Measurements from ENCODE around the gene RALGPS1. TPM values are rescaled to one million over a fixed set of nuclear protein-coding genes. Genes with fewer than 3 reads are reported as not detected.

Gene RALGPS1
- total and polyA plus RNA-seq, 5 donors from 2014 or later = 1.8 to 10.3 (median 3.3) TPM

DNA sequence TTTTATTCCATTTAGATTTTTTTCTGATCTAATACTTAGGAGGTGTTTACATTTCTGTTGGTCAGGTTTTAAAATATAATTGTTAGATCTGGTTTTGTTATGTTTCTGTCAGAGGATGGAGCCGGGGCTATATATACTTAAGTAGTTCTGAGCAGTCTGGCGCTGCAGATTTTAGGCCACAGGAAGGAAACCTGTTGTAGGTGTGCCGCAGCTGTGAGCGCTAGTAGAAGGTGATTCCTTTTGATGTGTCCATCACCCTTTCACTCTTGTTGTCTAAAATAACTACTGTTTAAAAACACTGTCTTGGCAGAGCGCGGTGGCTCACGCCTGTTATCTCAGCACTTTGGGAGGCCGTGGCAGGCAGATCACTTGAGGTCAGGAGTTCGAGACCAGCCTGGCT lies 37.2 kb upstream of the RALGPS1 start:
- H3K27ac ChIP-seq (ENCODE audit: insufficient read depth, low read length, poor library complexity, severe bottlenecking) = no peak overlapping the region
- DNase-seq (peak in 1 of 3 donors; percentile 15), ATAC-seq (ENCODE audit: low read depth in 2 of 2) (no peak)
- no peak overlapping the region for H3K4me3 Mint-ChIP-seq
- peaks cover 17 to 34% (median 32%) of the 10 kb centered on the region in 4 donors for H3K4me1 Mint-ChIP-seq
- H3K4me3 ChIP-seq (ENCODE audit: low read depth, low read length) = no peak overlapping the region
- peaks cover 17% of the 10 kb centered on the region for H3K36me3 ChIP-seq (ENCODE audit: control insufficient read depth, insufficient read depth, low read length)
- peak overlapping the region in 1 of 3 donors; percentile 78 for H3K27ac Mint-ChIP-seq
- H3K36me3 Mint-ChIP-seq = peaks cover 31% of the 10 kb centered on the region
- H3K9me3 Mint-ChIP-seq = peaks cover 0 to 2% (median 0%) of the 10 kb centered on the region in 7 donors
- no peaks in the 10 kb centered on the region for H3K27me3 Mint-ChIP-seq
- H3K4me1 ChIP-seq (ENCODE audit: control insufficient read depth, insufficient read depth, low read length, poor library complexity, severe bottlenecking) = no peaks in the 10 kb centered on the region
- H3K9me3 ChIP-seq (ENCODE audit: control insufficient read depth in 2 of 2, low read length in 2 of 2) = no peaks in the 10 kb centered on the region
- no peaks in the 10 kb centered on the region for H3K27me3 ChIP-seq (ENCODE audit: control insufficient read depth, insufficient read depth, low read length)

- H3K27me3 Mint-ChIP-seq = no peaks in the 10 kb centered on the region
- H3K4me3 ChIP-seq (ENCODE audit: low read depth, low read length) = no peak overlapping the region
- H3K27ac ChIP-seq (ENCODE audit: insufficient read depth, low read length, poor library complexity, severe bottlenecking) = no peak overlapping the region
- H3K9me3 Mint-ChIP-seq = peaks cover 0 to 2% (median 0%) of the 10 kb centered on the region in 7 donors
- peaks cover 35% of the 10 kb centered on the region for H3K36me3 Mint-ChIP-seq
- H3K4me1 ChIP-seq (ENCODE audit: control insufficient read depth, insufficient read depth, low read length, poor library complexity, severe bottlenecking) = no peaks in the 10 kb centered on the region
- H3K4me1 Mint-ChIP-seq = peaks cover 16 to 34% (median 28%) of the 10 kb centered on the region in 4 donors
- H3K9me3 ChIP-seq (ENCODE audit: control insufficient read depth in 2 of 2, low read length in 2 of 2) = no peaks in the 10 kb centered on the region
- no peak for ATAC-seq (ENCODE audit: low read depth in 2 of 2)
- H3K27me3 ChIP-seq (ENCODE audit: control insufficient read depth, insufficient read depth, low read length) = no peaks in the 10 kb centered on the region
- DNase-seq = no peak
- peak overlapping the region in 1 of 3 donors; percentile 76 for H3K27ac Mint-ChIP-seq
- peaks cover 21% of the 10 kb centered on the region for H3K36me3 ChIP-seq (ENCODE audit: control insufficient read depth, insufficient read depth, low read length)
- no peak overlapping the region for H3K4me3 Mint-ChIP-seq
Observed at GRCh38 chr9:126879288-126879687, 35.3 kb upstream of the RALGPS1 start.

GRCh38 chr9:126880226-126880946 lies 34.2 kb upstream of the RALGPS1 start:
- H3K36me3 ChIP-seq (ENCODE audit: control insufficient read depth, insufficient read depth, low read length) = peaks cover 21% of the 10 kb centered on the region
- DNase-seq = no peak
- no peak overlapping the region for H3K27ac ChIP-seq (ENCODE audit: insufficient read depth, low read length, poor library complexity, severe bottlenecking)
- H3K36me3 Mint-ChIP-seq = peaks cover 31% of the 10 kb centered on the region
- H3K9me3 ChIP-seq (ENCODE audit: control insufficient read depth in 2 of 2, low read length in 2 of 2) = no peaks in the 10 kb centered on the region
- H3K4me3 Mint-ChIP-seq = no peak overlapping the region
- H3K27me3 ChIP-seq (ENCODE audit: control insufficient read depth, insufficient read depth, low read length) = no peaks in the 10 kb centered on the region
- H3K9me3 Mint-ChIP-seq = no peaks in the 10 kb centered on the region
- ATAC-seq (ENCODE audit: low read depth in 2 of 2) = no peak
- H3K4me1 ChIP-seq (ENCODE audit: control insufficient read depth, insufficient read depth, low read length, poor library complexity, severe bottlenecking) = no peaks in the 10 kb centered on the region
- H3K4me3 ChIP-seq (ENCODE audit: low read depth, low read length) = no peak overlapping the region
- H3K4me1 Mint-ChIP-seq = peaks cover 10 to 28% (median 22%) of the 10 kb centered on the region in 4 donors
- no peaks in the 10 kb centered on the region for H3K27me3 Mint-ChIP-seq
- no peak overlapping the region for H3K27ac Mint-ChIP-seq

DNA sequence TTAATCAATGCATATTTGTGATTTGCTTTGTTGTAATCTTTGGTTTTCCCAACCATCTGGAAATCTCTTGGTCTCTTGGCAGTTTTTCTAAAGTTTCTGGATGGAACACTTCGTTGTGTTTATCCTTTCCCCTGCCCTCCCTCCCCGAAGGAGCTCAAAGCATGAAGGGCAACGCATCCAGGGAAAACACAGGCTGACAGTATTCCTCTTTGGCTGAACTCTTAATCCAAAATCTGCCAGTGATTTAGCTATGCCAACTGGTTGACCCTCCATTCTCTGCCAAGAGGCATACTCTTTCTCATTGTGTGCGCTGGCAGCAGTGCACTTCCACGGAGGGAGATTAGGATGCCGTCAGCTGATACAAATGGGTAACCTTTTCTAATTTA lies 33.6 kb upstream of the RALGPS1 start:
- H3K36me3 Mint-ChIP-seq = peaks cover 31% of the 10 kb centered on the region
- H3K27ac ChIP-seq (ENCODE audit: insufficient read depth, low read length, poor library complexity, severe bottlenecking) = no peak overlapping the region
- no peak overlapping the region for H3K4me3 Mint-ChIP-seq
- H3K9me3 ChIP-seq (ENCODE audit: control insufficient read depth in 2 of 2, low read length in 2 of 2) = no peaks in the 10 kb centered on the region
- ATAC-seq (ENCODE audit: low read depth in 2 of 2) (no peak), DNase-seq (no peak)
- no peak overlapping the region for H3K27ac Mint-ChIP-seq
- no peaks in the 10 kb centered on the region for H3K27me3 Mint-ChIP-seq
- no peaks in the 10 kb centered on the region for H3K9me3 Mint-ChIP-seq
- no peaks in the 10 kb centered on the region for H3K4me1 ChIP-seq (ENCODE audit: control insufficient read depth, insufficient read depth, low read length, poor library complexity, severe bottlenecking)
- H3K36me3 ChIP-seq (ENCODE audit: control insufficient read depth, insufficient read depth, low read length) = peaks cover 21% of the 10 kb centered on the region
- peaks cover 7 to 24% (median 17%) of the 10 kb centered on the region in 4 donors for H3K4me1 Mint-ChIP-seq
- no peak overlapping the region for H3K4me3 ChIP-seq (ENCODE audit: low read depth, low read length)
- no peaks in the 10 kb centered on the region for H3K27me3 ChIP-seq (ENCODE audit: control insufficient read depth, insufficient read depth, low read length)

DNA sequence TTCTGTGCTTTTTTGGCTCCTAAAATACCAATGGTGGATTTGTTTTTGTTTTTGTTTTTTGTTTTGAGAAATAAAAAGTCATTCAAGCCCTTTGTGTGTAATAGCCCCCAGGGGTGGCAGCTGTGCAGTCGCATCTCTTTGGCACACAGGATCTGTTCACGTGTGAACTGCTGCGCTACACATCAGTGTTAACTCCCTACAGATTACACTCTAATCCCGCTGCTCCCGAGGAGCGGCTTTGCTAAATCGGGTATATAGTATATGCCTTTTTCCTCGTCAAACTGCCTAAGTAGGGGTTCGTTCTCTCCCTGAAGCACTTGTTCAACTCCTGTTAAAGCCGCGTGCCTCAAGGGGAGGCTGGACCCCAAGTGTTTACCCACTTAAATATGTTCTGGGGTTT lies 31.8 kb upstream of the RALGPS1 start:
- Histone ChIP-seq H3K4me1 (ENCODE audit: control insufficient read depth, insufficient read depth, low read length, poor library complexity, severe bottlenecking) (no peaks in the 10 kb centered on the region), H3K36me3 (ENCODE audit: control insufficient read depth, insufficient read depth, low read length) (peaks cover 21% of the 10 kb centered on the region), H3K4me3 (ENCODE audit: low read depth, low read length) (no peak overlapping the region), H3K9me3 (ENCODE audit: control insufficient read depth in 2 of 2, low read length in 2 of 2) (no peaks in the 10 kb centered on the region), H3K27me3 (ENCODE audit: control insufficient read depth, insufficient read depth, low read length) (no peaks in the 10 kb centered on the region), H3K27ac (ENCODE audit: insufficient read depth, low read length, poor library complexity, severe bottlenecking) (no peak overlapping the region)
- no peaks in the 10 kb centered on the region for H3K9me3 Mint-ChIP-seq
- H3K36me3 Mint-ChIP-seq = peaks cover 31% of the 10 kb centered on the region
- no peak overlapping the region for H3K4me3 Mint-ChIP-seq
- H3K27ac Mint-ChIP-seq = no peak overlapping the region
- ATAC-seq (ENCODE audit: low read depth in 2 of 2) (no peak), DNase-seq (no peak)
- H3K27me3 Mint-ChIP-seq = no peaks in the 10 kb centered on the region
- peaks cover 0 to 7% (median 3%) of the 10 kb centered on the region in 4 donors for H3K4me1 Mint-ChIP-seq

DNA sequence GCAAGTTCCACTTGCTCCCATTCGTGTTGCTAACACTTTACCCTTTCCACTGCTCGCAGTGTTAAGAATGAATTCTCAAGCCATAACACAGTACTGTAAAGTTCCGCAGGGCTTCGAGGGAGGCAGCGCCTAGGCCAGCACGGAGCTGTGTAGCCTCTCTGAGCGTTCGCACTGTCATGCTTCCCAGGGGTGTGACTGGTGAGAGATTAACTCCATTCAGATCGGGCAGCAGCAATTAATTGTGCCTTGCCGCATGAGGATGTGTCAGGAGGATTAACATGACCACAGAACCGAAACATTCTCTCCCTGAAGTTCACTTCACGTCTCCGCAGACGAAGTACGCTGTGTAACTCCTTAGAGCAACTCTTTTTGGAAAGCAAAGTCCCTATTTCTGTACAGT lies 30.9 kb upstream of the RALGPS1 start:
- Histone ChIP-seq H3K4me1 (ENCODE audit: control insufficient read depth, insufficient read depth, low read length, poor library complexity, severe bottlenecking) (no peaks in the 10 kb centered on the region), H3K36me3 (ENCODE audit: control insufficient read depth, insufficient read depth, low read length) (peaks cover 21% of the 10 kb centered on the region), H3K27ac (ENCODE audit: insufficient read depth, low read length, poor library complexity, severe bottlenecking) (no peak overlapping the region), H3K9me3 (ENCODE audit: control insufficient read depth in 2 of 2, low read length in 2 of 2) (no peaks in the 10 kb centered on the region), H3K27me3 (ENCODE audit: control insufficient read depth, insufficient read depth, low read length) (no peaks in the 10 kb centered on the region), H3K4me3 (ENCODE audit: low read depth, low read length) (no peak overlapping the region)
- peaks cover 31% of the 10 kb centered on the region for H3K36me3 Mint-ChIP-seq
- ATAC-seq (ENCODE audit: low read depth in 2 of 2) (no peak), DNase-seq (no peak)
- H3K4me3 Mint-ChIP-seq = no peak overlapping the region
- no peaks in the 10 kb centered on the region for H3K27me3 Mint-ChIP-seq
- peaks cover 0 to 7% (median 3%) of the 10 kb centered on the region in 4 donors for H3K4me1 Mint-ChIP-seq
- H3K9me3 Mint-ChIP-seq = no peaks in the 10 kb centered on the region
- H3K27ac Mint-ChIP-seq = no peak overlapping the region

GRCh38 chr9:126885131-126885641 lies 29.4 kb upstream of the RALGPS1 start:
- Mint-ChIP-seq H3K27ac (no peak overlapping the region), H3K27me3 (no peaks in the 10 kb centered on the region), H3K9me3 (no peaks in the 10 kb centered on the region), H3K4me3 (no peak overlapping the region), H3K36me3 (peaks cover 17% of the 10 kb centered on the region), H3K4me1 (peaks cover 0 to 7% (median 0%) of the 10 kb centered on the region in 4 donors)
- no peak overlapping the region for H3K4me3 ChIP-seq (ENCODE audit: low read depth, low read length)
- no peak for ATAC-seq (ENCODE audit: low read depth in 2 of 2)
- H3K9me3 ChIP-seq (ENCODE audit: control insufficient read depth in 2 of 2, low read length in 2 of 2) = no peaks in the 10 kb centered on the region
- no peaks in the 10 kb centered on the region for H3K4me1 ChIP-seq (ENCODE audit: control insufficient read depth, insufficient read depth, low read length, poor library complexity, severe bottlenecking)
- peaks cover 10% of the 10 kb centered on the region for H3K36me3 ChIP-seq (ENCODE audit: control insufficient read depth, insufficient read depth, low read length)
- no peaks in the 10 kb centered on the region for H3K27me3 ChIP-seq (ENCODE audit: control insufficient read depth, insufficient read depth, low read length)
- no peak overlapping the region for H3K27ac ChIP-seq (ENCODE audit: insufficient read depth, low read length, poor library complexity, severe bottlenecking)
- no peak for DNase-seq

Data from CD4-positive, CD25-positive, alpha-beta regulatory T cell (primary cell).